ENCODE measurements around the gene SYNE1. TPM values are rescaled to one million over a fixed set of nuclear protein-coding genes. Genes with fewer than 3 reads are reported as not detected.
"Not testable (repeated sequence)": the region's sequence is repeated elsewhere in the genome, so short reads cannot be mapped to it uniquely, and the experiment has no call there.

The SYNE1 gene
- total RNA-seq, 6 donors from 2014 or later = 160 to 859 (median 490) TPM

GRCh38 chr6:152625213-152625612, 11.9 kb downstream of the SYNE1 start:
- no peak overlapping the region for H3K4me3 ChIP-seq
- DNase-seq (no peak), ATAC-seq (ENCODE audit: low FRiP score in 2 of 2) (no peak)
- TF ChIP-seq POLR2A (IDR thresholded peaks at IDR 0.05) (no peak), POLR2AphosphoS5 (IDR thresholded peaks at IDR 0.05) (no peak), EP300 (IDR thresholded peaks at IDR 0.05) (no peak), CTCF (IDR thresholded peaks at IDR 0.05) (no peak)
- H3K9me3 ChIP-seq = no peaks in the 10 kb centered on the region
- no peaks in the 10 kb centered on the region for H3K4me1 ChIP-seq
- no peak overlapping the region for H3K27ac ChIP-seq
- H3K36me3 ChIP-seq = peaks cover 0 to 8% (median 0%) of the 10 kb centered on the region in 4 donors
- 58 to 62% methylated on average over 2 of the region's 2 CpGs for WGBS, 2 donors
- no peaks in the 10 kb centered on the region for H3K27me3 ChIP-seq

- H3K27me3 ChIP-seq; ATAC-seq (ENCODE audit: low FRiP score in 2 of 2); H3K9me3 ChIP-seq; H3K27ac ChIP-seq; H3K36me3 ChIP-seq; DNase-seq; H3K4me3 ChIP-seq: not testable (repeated sequence)
- 96 to 97% methylated on average over 3 of the region's 3 CpGs for WGBS, 2 donors
- H3K4me1 ChIP-seq = peaks cover 0 to 17% (median 0%) of the 10 kb centered on the region in 4 donors
Observed at GRCh38 chr6:152614776-152615175, 22.4 kb downstream of the SYNE1 start.

- ATAC-seq (ENCODE audit: low FRiP score in 2 of 2) (no peak), DNase-seq (peak in 1 of 2 donors; percentile 12)
- TF ChIP-seq POLR2AphosphoS5 (IDR thresholded peaks at IDR 0.05) (no peak), EP300 (IDR thresholded peaks at IDR 0.05) (no peak), POLR2A (IDR thresholded peaks at IDR 0.05) (no peak), CTCF (IDR thresholded peaks at IDR 0.05) (no peak)
- Histone ChIP-seq H3K27ac (no peak overlapping the region), H3K36me3 (no peaks in the 10 kb centered on the region), H3K4me1 (no peaks in the 10 kb centered on the region), H3K27me3 (no peaks in the 10 kb centered on the region), H3K4me3 (no peak overlapping the region), H3K9me3 (no peaks in the 10 kb centered on the region)
- WGBS, 2 donors = 89 to 91% methylated on average over 8 to 10 of the region's 10 CpGs
Observed at GRCh38 chr6:152609125-152609670, 28.0 kb downstream of the SYNE1 start.

GRCh38 chr6:152605941-152606340, 31.2 kb downstream of the SYNE1 start:
- Histone ChIP-seq H3K27me3 (no peaks in the 10 kb centered on the region), H3K4me1 (no peaks in the 10 kb centered on the region), H3K4me3 (no peak overlapping the region), H3K36me3 (no peaks in the 10 kb centered on the region), H3K9me3 (no peaks in the 10 kb centered on the region), H3K27ac (peak overlapping the region in 1 of 4 donors; percentile 35)
- no peak for TF ChIP-seq EP300 (IDR thresholded peaks at IDR 0.05)
- no peak for TF ChIP-seq CTCF (IDR thresholded peaks at IDR 0.05)
- no peak for TF ChIP-seq POLR2A (IDR thresholded peaks at IDR 0.05)
- no peak for TF ChIP-seq POLR2AphosphoS5 (IDR thresholded peaks at IDR 0.05)
- DNase-seq (no peak), ATAC-seq (ENCODE audit: low FRiP score in 2 of 2) (no peak)
- WGBS, 2 donors = 86 to 96% methylated on average over 2 of the region's 2 CpGs

GRCh38 chr6:152605342-152605741, 31.8 kb downstream of the SYNE1 start:
- Histone ChIP-seq H3K9me3 (no peaks in the 10 kb centered on the region), H3K4me1 (no peaks in the 10 kb centered on the region), H3K27me3 (no peaks in the 10 kb centered on the region), H3K4me3 (no peak overlapping the region), H3K27ac (peak overlapping the region in 1 of 4 donors; percentile 35), H3K36me3 (no peaks in the 10 kb centered on the region)
- WGBS, 2 donors = 53 to 59% methylated on average over 1 of the region's 1 CpG
- ATAC-seq (ENCODE audit: low FRiP score in 2 of 2) = no peak
- no peak for TF ChIP-seq CTCF (IDR thresholded peaks at IDR 0.05)
- peak in 1 of 4 donors; percentile 57 for TF ChIP-seq EP300 (IDR thresholded peaks at IDR 0.05)
- no peak for DNase-seq

All from upper lobe of left lung (tissue), 6 donors.